ENCODE measurements around the gene NFX1.

DNA sequence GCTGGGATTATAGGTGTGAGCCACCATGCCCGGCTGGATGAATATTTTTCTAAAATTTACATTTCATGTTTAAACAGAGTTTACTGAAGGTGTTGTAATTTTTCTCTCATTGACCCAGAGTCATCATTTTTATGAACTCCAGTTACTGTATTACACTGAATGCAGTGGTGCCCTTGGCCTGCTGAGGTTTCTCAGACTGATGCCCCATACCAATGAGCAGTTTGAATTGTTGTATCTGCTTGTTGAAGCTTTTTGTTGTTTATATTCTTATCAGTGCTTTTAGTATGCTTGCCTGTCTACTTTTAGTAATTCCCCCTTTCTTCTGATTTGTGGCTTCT is 29.9 kb downstream of the NFX1 start:
- TF ChIP-seq, protein P1, sequence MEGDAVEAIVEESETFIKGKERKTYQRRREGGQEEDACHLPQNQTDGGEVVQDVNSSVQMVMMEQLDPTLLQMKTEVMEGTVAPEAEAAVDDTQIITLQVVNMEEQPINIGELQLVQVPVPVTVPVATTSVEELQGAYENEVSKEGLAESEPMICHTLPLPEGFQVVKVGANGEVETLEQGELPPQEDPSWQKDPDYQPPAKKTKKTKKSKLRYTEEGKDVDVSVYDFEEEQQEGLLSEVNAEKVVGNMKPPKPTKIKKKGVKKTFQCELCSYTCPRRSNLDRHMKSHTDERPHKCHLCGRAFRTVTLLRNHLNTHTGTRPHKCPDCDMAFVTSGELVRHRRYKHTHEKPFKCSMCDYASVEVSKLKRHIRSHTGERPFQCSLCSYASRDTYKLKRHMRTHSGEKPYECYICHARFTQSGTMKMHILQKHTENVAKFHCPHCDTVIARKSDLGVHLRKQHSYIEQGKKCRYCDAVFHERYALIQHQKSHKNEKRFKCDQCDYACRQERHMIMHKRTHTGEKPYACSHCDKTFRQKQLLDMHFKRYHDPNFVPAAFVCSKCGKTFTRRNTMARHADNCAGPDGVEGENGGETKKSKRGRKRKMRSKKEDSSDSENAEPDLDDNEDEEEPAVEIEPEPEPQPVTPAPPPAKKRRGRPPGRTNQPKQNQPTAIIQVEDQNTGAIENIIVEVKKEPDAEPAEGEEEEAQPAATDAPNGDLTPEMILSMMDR (IDR thresholded peaks at IDR 0.05), result no peak
- no peak for TF ChIP-seq POLR2A (IDR thresholded peaks at IDR 0.05)

Measured in testis (tissue), 2 donors.